ENCODE results near the gene MS4A6E. TPM values are rescaled to one million over a fixed set of nuclear protein-coding genes. Genes with fewer than 3 reads are reported as not detected.
"Not testable (repeated sequence)": the region's sequence is repeated elsewhere in the genome, so short reads cannot be mapped to it uniquely, and the experiment has no call there.

The MS4A6E gene, protein sequence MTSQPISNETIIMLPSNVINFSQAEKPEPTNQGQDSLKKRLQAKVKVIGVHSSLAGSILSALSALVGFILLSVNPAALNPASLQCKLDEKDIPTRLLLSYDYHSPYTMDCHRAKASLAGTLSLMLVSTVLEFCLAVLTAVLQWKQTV
- not detected in 2 replicates for total RNA-seq (2014; rRNA removed; shearing (Covaris generic); ENCODE audit: low replicate concordance)

DNA sequence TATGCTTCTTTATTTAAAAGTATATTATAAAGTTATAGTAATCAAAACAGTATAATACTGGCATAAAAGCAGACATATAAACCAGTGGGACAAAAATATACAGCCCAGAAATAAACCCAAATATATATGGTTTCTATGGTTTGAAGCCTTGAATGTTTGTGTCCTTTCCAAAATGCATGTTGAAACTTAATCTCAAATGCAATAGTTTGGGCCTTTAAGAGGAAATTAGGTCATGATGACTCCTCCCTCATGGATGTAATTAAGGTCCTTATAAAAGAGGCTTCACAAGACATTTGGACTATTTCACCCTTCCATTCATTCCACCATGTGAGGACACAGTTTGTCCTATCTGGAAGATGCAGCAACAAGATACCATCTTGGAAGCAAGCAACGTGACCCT lies at the start of gene MS4A6E:
Gene MS4A6E (plus strand): TSS at position 301 of the 400 bp plus-strand sequence. CDS start 7,641 bp downstream, outside the sequence.
- no peaks in the 10 kb centered on the region for H3K9me2 ChIP-seq (replicated peaks; ENCODE audit: insufficient read depth, low read length)
- H4K20me1 ChIP-seq (ENCODE audit: insufficient read depth, low read depth, low read length), result no peaks in the 10 kb centered on the region
- no peaks in the 10 kb centered on the region for H3K79me2 ChIP-seq (ENCODE audit: low read length)
- no peaks in the 10 kb centered on the region for H3K36me3 ChIP-seq (ENCODE audit: insufficient read depth, low read length)
- H3K4me1 ChIP-seq (ENCODE audit: low read length), result no peaks in the 10 kb centered on the region
- H2AFZ ChIP-seq (ENCODE audit: low read length), result no peak within 1 kb of the TSS
- H3K4me3 ChIP-seq (ENCODE audit: low read length), result no peak within 1 kb of the TSS
- H3K27me3 ChIP-seq (ENCODE audit: low read length), result no peaks in the 10 kb centered on the region
- DNase-seq, result no peak
- H3K27ac ChIP-seq (ENCODE audit: low read length), result no peak within 1 kb of the TSS
- H3K9ac ChIP-seq (ENCODE audit: low read length), result no peak within 1 kb of the TSS
- no peaks in the 10 kb centered on the region for H3K9me3 ChIP-seq (ENCODE audit: low read length)
- H3K4me2 ChIP-seq (ENCODE audit: low read depth, low read length, poor library complexity, severe bottlenecking), result no peak within 1 kb of the TSS

DNA sequence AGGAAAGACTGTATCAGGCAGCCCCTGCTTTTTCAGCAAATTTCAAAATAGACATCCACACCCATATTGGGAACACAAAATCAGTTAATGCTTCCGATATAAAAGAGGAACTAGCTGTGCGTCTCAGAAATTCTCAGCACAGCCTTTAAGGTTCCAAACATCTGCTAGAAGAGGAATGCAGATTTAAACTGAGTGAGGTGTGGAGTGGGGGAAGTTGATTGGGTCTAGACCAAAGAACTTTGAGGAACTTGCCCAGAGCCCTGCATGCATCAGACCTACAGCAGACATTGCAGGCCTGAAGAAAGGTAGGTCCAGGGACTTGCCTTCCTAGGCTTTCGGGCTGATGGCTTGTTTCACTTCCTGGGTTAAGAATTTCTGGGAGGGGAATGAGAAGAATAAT lies 46.6 kb upstream of the MS4A6E start, which contains the start of gene MS4A4A:
Gene MS4A4A (plus strand): TSS at position 255 of the 400 bp plus-strand sequence. CDS start 10 bp downstream, at position 265.
- Histone ChIP-seq H3K27me3 (ENCODE audit: low read length) (no peaks in the 10 kb centered on the region), H2AFZ (ENCODE audit: low read length) (no peak within 1 kb of the TSS), H3K4me3 (ENCODE audit: low read length) (no peak within 1 kb of the TSS), H3K4me2 (ENCODE audit: low read depth, low read length, poor library complexity, severe bottlenecking) (no peak within 1 kb of the TSS), H3K36me3 (ENCODE audit: insufficient read depth, low read length) (no peaks in the 10 kb centered on the region), H3K9ac (ENCODE audit: low read length) (no peak within 1 kb of the TSS), H3K27ac (ENCODE audit: low read length) (no peak within 1 kb of the TSS), H3K4me1 (ENCODE audit: low read length) (no peaks in the 10 kb centered on the region), H3K79me2 (ENCODE audit: low read length) (no peaks in the 10 kb centered on the region), H4K20me1 (ENCODE audit: insufficient read depth, low read depth, low read length) (no peaks in the 10 kb centered on the region), H3K9me3 (ENCODE audit: low read length) (no peaks in the 10 kb centered on the region), H3K9me2 (replicated peaks; ENCODE audit: insufficient read depth, low read length) (no peaks in the 10 kb centered on the region)
- DNase-seq, result peak; percentile 44

DNA sequence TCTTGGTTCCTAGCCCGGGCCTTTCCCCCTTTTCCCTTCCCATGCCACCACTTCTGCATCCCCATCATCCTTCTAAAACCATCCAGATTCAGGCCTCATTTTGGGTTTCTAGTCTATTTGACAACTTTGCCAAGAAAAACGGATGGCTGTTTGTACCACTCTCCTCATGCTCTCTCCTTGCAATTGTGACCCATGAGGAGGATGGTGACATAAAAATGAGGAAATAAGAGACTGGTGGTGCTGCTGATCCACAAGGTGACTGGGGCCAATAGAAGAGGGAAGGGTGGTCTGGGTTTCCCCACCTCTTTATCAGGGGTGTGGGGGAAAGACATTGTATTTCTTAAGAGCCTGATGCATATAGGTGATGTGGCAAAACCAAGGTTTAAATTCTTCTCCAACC lies 45.6 kb upstream of the MS4A6E start:
- Histone ChIP-seq H3K9me2 (replicated peaks; ENCODE audit: insufficient read depth, low read length) (no peaks in the 10 kb centered on the region), H3K79me2 (ENCODE audit: low read length) (no peaks in the 10 kb centered on the region), H3K9ac (ENCODE audit: low read length) (no peak overlapping the region), H3K36me3 (ENCODE audit: insufficient read depth, low read length) (no peaks in the 10 kb centered on the region), H4K20me1 (ENCODE audit: insufficient read depth, low read depth, low read length) (no peaks in the 10 kb centered on the region), H3K27me3 (ENCODE audit: low read length) (no peaks in the 10 kb centered on the region), H2AFZ (ENCODE audit: low read length) (no peak overlapping the region), H3K9me3 (ENCODE audit: low read length) (no peaks in the 10 kb centered on the region), H3K4me3 (ENCODE audit: low read length) (no peak overlapping the region), H3K27ac (ENCODE audit: low read length) (no peak overlapping the region), H3K4me1 (ENCODE audit: low read length) (no peaks in the 10 kb centered on the region), H3K4me2 (ENCODE audit: low read depth, low read length, poor library complexity, severe bottlenecking) (no peak overlapping the region)
- no peak for DNase-seq

DNA sequence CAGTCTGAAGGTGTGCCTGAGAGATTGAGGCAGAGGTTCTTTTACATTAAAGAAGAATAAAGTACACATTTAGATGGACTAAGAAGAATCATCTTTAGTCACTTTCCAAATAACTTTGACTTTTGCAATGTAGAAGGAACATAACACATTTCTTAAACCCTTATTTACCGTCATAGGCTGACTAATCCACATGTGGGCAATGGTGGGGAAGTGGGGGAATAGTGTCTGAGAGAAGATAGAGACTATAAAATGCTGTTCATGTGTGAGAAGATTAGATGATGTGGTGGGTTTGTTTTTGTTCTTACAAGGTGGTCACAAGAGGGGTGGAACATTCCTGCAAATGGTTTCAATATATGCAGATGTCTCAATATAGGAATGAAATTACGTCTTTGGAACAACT lies 44.8 kb upstream of the MS4A6E start:
- Histone ChIP-seq H3K9me2 (replicated peaks; ENCODE audit: insufficient read depth, low read length) (no peaks in the 10 kb centered on the region), H3K27me3 (ENCODE audit: low read length) (no peaks in the 10 kb centered on the region), H3K9me3 (ENCODE audit: low read length) (no peaks in the 10 kb centered on the region), H3K4me2 (ENCODE audit: low read depth, low read length, poor library complexity, severe bottlenecking) (no peak overlapping the region), H3K4me1 (ENCODE audit: low read length) (no peaks in the 10 kb centered on the region), H3K27ac (ENCODE audit: low read length) (no peak overlapping the region), H3K4me3 (ENCODE audit: low read length) (no peak overlapping the region), H2AFZ (ENCODE audit: low read length) (no peak overlapping the region), H4K20me1 (ENCODE audit: insufficient read depth, low read depth, low read length) (no peaks in the 10 kb centered on the region), H3K36me3 (ENCODE audit: insufficient read depth, low read length) (no peaks in the 10 kb centered on the region), H3K9ac (ENCODE audit: low read length) (no peak overlapping the region), H3K79me2 (ENCODE audit: low read length) (no peaks in the 10 kb centered on the region)
- no peak for DNase-seq

DNA sequence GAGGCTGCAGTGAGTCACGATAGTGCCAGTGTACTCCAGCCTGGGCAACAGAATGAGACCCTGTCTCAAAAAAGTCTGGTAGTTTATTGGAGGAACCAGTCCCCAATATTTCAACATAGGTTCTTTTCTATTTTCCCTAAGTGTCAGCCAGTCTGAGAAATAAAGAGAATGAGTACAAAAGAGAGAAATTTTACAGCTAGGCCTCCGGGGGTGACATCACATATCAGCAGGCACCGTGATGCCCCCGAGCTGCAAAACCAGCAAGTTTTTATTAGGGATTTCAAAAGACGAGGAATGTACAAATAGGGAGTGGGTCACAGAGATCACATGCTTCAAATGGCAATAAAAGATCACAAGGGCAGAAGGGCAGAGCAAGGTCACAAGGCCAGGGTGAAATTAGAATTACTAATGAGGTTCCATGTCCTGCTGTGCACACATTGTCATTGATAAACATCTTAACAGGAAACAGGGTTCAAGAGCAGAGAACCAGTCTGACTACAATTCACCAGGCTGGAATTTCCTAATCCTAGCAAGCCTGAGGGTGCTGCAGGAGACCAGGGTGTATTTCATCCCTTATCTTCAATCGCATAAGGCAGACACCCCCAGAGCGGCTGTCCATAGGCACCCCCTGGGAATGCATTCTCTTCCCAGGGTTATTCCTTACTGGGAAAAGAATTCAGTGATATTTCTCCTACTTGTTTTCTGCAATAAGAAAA lies 41.5 kb upstream of the MS4A6E start:
- not testable (repeated sequence) for H3K4me2 ChIP-seq (ENCODE audit: low read depth, low read length, poor library complexity, severe bottlenecking); H3K9ac ChIP-seq (ENCODE audit: low read length); H3K9me2 ChIP-seq (replicated peaks; ENCODE audit: insufficient read depth, low read length); H3K79me2 ChIP-seq (ENCODE audit: low read length); H3K36me3 ChIP-seq (ENCODE audit: insufficient read depth, low read length); H3K27ac ChIP-seq (ENCODE audit: low read length); DNase-seq; H3K9me3 ChIP-seq (ENCODE audit: low read length); H2AFZ ChIP-seq (ENCODE audit: low read length); H3K4me3 ChIP-seq (ENCODE audit: low read length); H3K4me1 ChIP-seq (ENCODE audit: low read length); H3K27me3 ChIP-seq (ENCODE audit: low read length); H4K20me1 ChIP-seq (ENCODE audit: insufficient read depth, low read depth, low read length)

DNA sequence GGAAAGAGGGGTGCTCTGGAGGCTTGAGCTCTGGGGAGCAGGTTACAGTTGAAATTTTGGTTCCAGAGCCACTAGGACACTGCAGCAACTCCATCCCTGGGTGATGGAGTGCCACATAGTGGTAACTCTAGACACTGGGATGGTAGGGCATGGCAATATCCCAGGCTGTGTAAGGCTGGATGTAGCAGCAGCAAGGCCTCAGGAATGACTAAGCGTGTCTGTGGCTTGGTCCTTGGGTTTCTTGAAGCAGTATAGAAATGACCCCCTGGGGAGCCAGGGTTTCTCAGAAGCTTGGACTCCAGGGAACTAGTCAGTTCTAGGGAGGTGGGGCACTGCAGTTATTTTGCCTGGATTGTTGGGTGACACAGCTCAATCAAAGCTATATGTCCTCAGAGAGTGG lies 38.5 kb upstream of the MS4A6E start:
- Histone ChIP-seq H3K9ac (ENCODE audit: low read length) (no peak overlapping the region), H3K27ac (ENCODE audit: low read length) (no peak overlapping the region), H4K20me1 (ENCODE audit: insufficient read depth, low read depth, low read length) (no peaks in the 10 kb centered on the region), H3K36me3 (ENCODE audit: insufficient read depth, low read length) (no peaks in the 10 kb centered on the region), H3K4me2 (ENCODE audit: low read depth, low read length, poor library complexity, severe bottlenecking) (no peak overlapping the region), H3K4me3 (ENCODE audit: low read length) (no peak overlapping the region), H3K79me2 (ENCODE audit: low read length) (no peaks in the 10 kb centered on the region), H3K4me1 (ENCODE audit: low read length) (no peaks in the 10 kb centered on the region), H2AFZ (ENCODE audit: low read length) (no peak overlapping the region), H3K27me3 (ENCODE audit: low read length) (no peaks in the 10 kb centered on the region), H3K9me2 (replicated peaks; ENCODE audit: insufficient read depth, low read length) (no peaks in the 10 kb centered on the region), H3K9me3 (ENCODE audit: low read length) (no peaks in the 10 kb centered on the region)
- DNase-seq, result no peak

DNA sequence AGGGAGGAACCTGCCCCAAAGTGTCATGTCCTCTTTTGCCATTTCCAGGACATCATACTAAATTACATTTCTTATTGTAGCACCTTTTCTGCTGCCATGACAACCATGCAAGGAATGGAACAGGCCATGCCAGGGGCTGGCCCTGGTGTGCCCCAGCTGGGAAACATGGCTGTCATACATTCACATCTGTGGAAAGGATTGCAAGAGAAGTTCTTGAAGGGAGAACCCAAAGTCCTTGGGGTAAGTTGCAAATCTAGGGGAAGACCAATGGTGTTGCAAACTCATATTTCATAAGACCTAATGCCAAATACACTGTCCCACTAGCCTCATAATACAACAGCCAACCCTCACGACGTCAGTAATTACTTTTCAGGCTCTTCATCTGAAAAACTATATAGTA lies 34.9 kb upstream of the MS4A6E start:
- Histone ChIP-seq H3K36me3 (ENCODE audit: insufficient read depth, low read length) (no peaks in the 10 kb centered on the region), H3K4me2 (ENCODE audit: low read depth, low read length, poor library complexity, severe bottlenecking) (no peak overlapping the region), H3K9me2 (replicated peaks; ENCODE audit: insufficient read depth, low read length) (no peaks in the 10 kb centered on the region), H3K27ac (ENCODE audit: low read length) (no peak overlapping the region), H3K4me3 (ENCODE audit: low read length) (no peak overlapping the region), H3K9me3 (ENCODE audit: low read length) (no peaks in the 10 kb centered on the region), H4K20me1 (ENCODE audit: insufficient read depth, low read depth, low read length) (no peaks in the 10 kb centered on the region), H3K4me1 (ENCODE audit: low read length) (no peaks in the 10 kb centered on the region), H2AFZ (ENCODE audit: low read length) (no peak overlapping the region), H3K27me3 (ENCODE audit: low read length) (no peaks in the 10 kb centered on the region), H3K9ac (ENCODE audit: low read length) (no peak overlapping the region), H3K79me2 (ENCODE audit: low read length) (no peaks in the 10 kb centered on the region)
- DNase-seq, result no peak

DNA sequence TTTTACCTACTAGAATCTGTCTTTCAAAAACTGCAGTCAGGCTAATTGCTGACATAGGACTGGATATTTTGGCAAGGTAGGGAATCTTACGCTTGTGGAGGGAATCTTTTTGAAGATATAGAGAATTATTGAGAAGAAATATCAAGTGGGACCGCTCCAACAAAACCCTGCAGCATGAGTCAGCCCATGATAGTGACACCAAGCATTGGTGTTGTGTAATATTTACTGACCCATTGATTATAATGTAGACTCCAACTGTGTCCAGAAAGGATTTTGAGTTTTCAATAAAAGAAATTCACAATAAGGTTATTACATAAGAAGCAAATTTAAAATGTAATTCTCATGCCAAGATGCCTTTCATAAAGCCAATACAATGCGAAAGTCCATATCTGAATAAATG lies 25.9 kb upstream of the MS4A6E start:
- H3K4me3 ChIP-seq (ENCODE audit: low read length), result no peak overlapping the region
- no peaks in the 10 kb centered on the region for H4K20me1 ChIP-seq (ENCODE audit: insufficient read depth, low read depth, low read length)
- no peaks in the 10 kb centered on the region for H3K79me2 ChIP-seq (ENCODE audit: low read length)
- H3K9me2 ChIP-seq (replicated peaks; ENCODE audit: insufficient read depth, low read length), result no peaks in the 10 kb centered on the region
- no peaks in the 10 kb centered on the region for H3K4me1 ChIP-seq (ENCODE audit: low read length)
- H3K27me3 ChIP-seq (ENCODE audit: low read length), result no peaks in the 10 kb centered on the region
- no peak for DNase-seq
- no peak overlapping the region for H3K27ac ChIP-seq (ENCODE audit: low read length)
- no peak overlapping the region for H3K9ac ChIP-seq (ENCODE audit: low read length)
- H3K9me3 ChIP-seq (ENCODE audit: low read length), result no peaks in the 10 kb centered on the region
- no peaks in the 10 kb centered on the region for H3K36me3 ChIP-seq (ENCODE audit: insufficient read depth, low read length)
- H3K4me2 ChIP-seq (ENCODE audit: low read depth, low read length, poor library complexity, severe bottlenecking), result no peak overlapping the region
- no peak overlapping the region for H2AFZ ChIP-seq (ENCODE audit: low read length)

Measured in Karpas-422 (cell line).